H1 (cell line): ENCODE results near the gene RADX. TPM values are rescaled to one million over a fixed set of nuclear protein-coding genes. Genes with fewer than 3 reads are reported as not detected.

ENCODE experiments used
- CTCF ChIA-PET: fragments of 300-600 bp; sonication (Branson Sonifier 250); formaldehyde crosslinking; loops from one replicate; lab custom pipeline; 2021; ENCODE audit not compliant: partially characterized antibody; lab: Charles Lee
- POLR2A ChIA-PET: fragments of 300-600 bp; sonication (Branson Sonifier 250); formaldehyde crosslinking; loops from one replicate; lab custom pipeline; 2021; ENCODE audit warnings: inconsistent platforms; ENCODE audit not compliant: partially characterized antibody; lab: Charles Lee
- DNase-seq, 2 experiments: peaks; one replicate each; pipeline versions ENCODE4 v3.0.0 to v3.0.0-alpha.2; 2010 to 2022; ENCODE audit warnings: low spot score in 2 of 2, low read depth in 1 of 2, mixed read lengths in 1 of 2
- FAIRE-seq: peaks from 2 replicates; lab custom pipeline; 2011; peaks lifted over from hg19 to GRCh38; lab: Jason Lieb, UNC
- H2AFZ ChIP-seq: 2 replicates; pipeline ENCODE4 v1.8.1; 2012; ENCODE audit warnings: low read length, inconsistent platforms
- H2AK5ac ChIP-seq: 2 replicates; pipeline ENCODE4 v1.6.1; 2013; ENCODE audit warnings: low read depth, low read length
- H2BK120ac ChIP-seq: replicated peaks from 2 replicates; pipeline ENCODE3; 2013; ENCODE audit warnings: low read depth, low read length, inconsistent platforms
- H2BK12ac ChIP-seq: 2 replicates; pipeline ENCODE4 v1.6.1; 2013; ENCODE audit warnings: low read depth, low read length
- H2BK15ac ChIP-seq: 2 replicates; pipeline ENCODE4 v1.6.1; 2013; ENCODE audit warnings: low read length
- H2BK20ac ChIP-seq: 2 replicates; pipeline ENCODE4 v1.6.1; 2013; ENCODE audit warnings: low read length
- H2BK5ac ChIP-seq: 2 replicates; pipeline ENCODE4 v1.6.1; 2013; ENCODE audit warnings: low read depth, low read length
- H3K14ac ChIP-seq: 2 replicates; pipeline ENCODE4 v1.6.1; 2013; ENCODE audit warnings: inconsistent platforms; ENCODE audit not compliant: insufficient read length
- H3K18ac ChIP-seq: 2 replicates; pipeline ENCODE4 v1.6.1; 2013; ENCODE audit warnings: low read length; ENCODE audit errors: extremely low read depth
- H3K23ac ChIP-seq: 2 replicates; pipeline ENCODE4 v1.6.1; 2013; ENCODE audit warnings: inconsistent platforms; ENCODE audit not compliant: insufficient read length
- H3K23me2 ChIP-seq: 2 replicates; pipeline ENCODE4 v1.6.1; 2013; ENCODE audit warnings: low read depth, low read length
- H3K27ac ChIP-seq: 2 replicates; pipeline ENCODE4 v1.6.1; 2011; ENCODE audit warnings: low read depth, low read length, inconsistent platforms
- H3K27me3 ChIP-seq, 4 experiments: replicated peaks in 1 of 4; 1 replicate in 1 of 4; 2 replicates in 3 of 4; pipeline versions ENCODE4 v1.6.1 to v1.8.1; 2011 to 2013; ENCODE audit warnings: low read length in 3 of 4, mild to moderate bottlenecking in 3 of 4, inconsistent platforms in 2 of 4, mixed read lengths in 2 of 4, moderate library complexity in 1 of 4; ENCODE audit not compliant: control insufficient read depth in 3 of 4, insufficient read depth in 3 of 4; ENCODE audit errors: extremely low read depth in 1 of 4
- H3K36me3 ChIP-seq, 4 experiments: 2 replicates each; pipeline versions ENCODE4 v1.6.1 to v1.8.1; 2011 to 2013; ENCODE audit warnings: mild to moderate bottlenecking in 4 of 4, low read length in 3 of 4, moderate library complexity in 2 of 4, control low read depth in 1 of 4, inconsistent platforms in 1 of 4; ENCODE audit not compliant: insufficient read depth in 4 of 4, control insufficient read depth in 2 of 4
- H3K4ac ChIP-seq: replicated peaks from 2 replicates; pipeline ENCODE3; 2013; ENCODE audit warnings: low read length, low read depth, mixed read lengths, inconsistent platforms; ENCODE audit not compliant: insufficient read length
- H3K4me1 ChIP-seq, 4 experiments: replicated peaks in 1 of 4; 1 replicate in 1 of 4; 2 replicates in 3 of 4; pipeline versions ENCODE4 v1.6.1 to v1.8.1; 2011 to 2013; ENCODE audit warnings: low read length in 3 of 4, inconsistent platforms in 2 of 4, mixed read lengths in 1 of 4; ENCODE audit not compliant: insufficient read depth in 4 of 4, control insufficient read depth in 3 of 4
- H3K4me2 ChIP-seq, 2 experiments: 2 replicates each; pipeline versions ENCODE4 v1.6.1 to v1.8.1; 2011 to 2013; ENCODE audit warnings: low read depth in 2 of 2, low read length in 2 of 2, control low read depth in 1 of 2, inconsistent platforms in 1 of 2, mild to moderate bottlenecking in 1 of 2; ENCODE audit not compliant: insufficient read depth in 1 of 2
- H3K4me3 ChIP-seq, 4 experiments: fragments of 200-600, 300-600 bp in 1 of 4; sonication (generic), shearing (Covaris generic), sonication (Bioruptor Twin) in 1 of 4; 2 replicates each; pipeline versions ENCODE4 v1.5.1 to v1.8.1; 2011 to 2016; ENCODE audit warnings: low read length in 4 of 4, low read depth in 3 of 4, control low read depth in 2 of 4, inconsistent platforms in 2 of 4, mild to moderate bottlenecking in 2 of 4, mixed read lengths in 1 of 4, moderate library complexity in 1 of 4; ENCODE audit not compliant: insufficient read depth in 2 of 4; ENCODE audit errors: extremely low read depth in 1 of 4
- H3K56ac ChIP-seq: replicated peaks from 2 replicates; pipeline ENCODE3; 2013; ENCODE audit warnings: low read depth, mild to moderate bottlenecking, mixed read lengths, low read length, inconsistent platforms; ENCODE audit not compliant: insufficient read length
- H3K79me1 ChIP-seq: 2 replicates; pipeline ENCODE4 v1.6.1; 2013; ENCODE audit warnings: low read depth, low read length, control low read depth
- H3K79me2 ChIP-seq, 2 experiments: 2 replicates each; pipeline versions ENCODE4 v1.6.1 to v1.8.1; 2012 to 2013; ENCODE audit warnings: low read length in 2 of 2, mild to moderate bottlenecking in 2 of 2, inconsistent platforms in 1 of 2; ENCODE audit not compliant: insufficient read depth in 2 of 2, control insufficient read depth in 1 of 2
- H3K9ac ChIP-seq, 4 experiments: replicated peaks in 1 of 4; 1 replicate in 1 of 4; 2 replicates in 3 of 4; pipeline versions ENCODE4 v1.6.1 to v1.8.1; 2011 to 2013; ENCODE audit warnings: low read depth in 3 of 4, low read length in 3 of 4, control low read depth in 2 of 4, mild to moderate bottlenecking in 2 of 4, moderate library complexity in 2 of 4, inconsistent platforms in 1 of 4; ENCODE audit errors: extremely low read depth in 1 of 4
- H3K9me3 ChIP-seq, 2 experiments: 2 replicates each; pipeline versions ENCODE4 v1.6.1 to v1.8.1; 2012 to 2013; ENCODE audit warnings: mild to moderate bottlenecking in 2 of 2, moderate library complexity in 2 of 2, control low read depth in 1 of 2, inconsistent platforms in 1 of 2, low read depth in 1 of 2, low read length in 1 of 2, mixed read lengths in 1 of 2; ENCODE audit not compliant: insufficient read depth in 2 of 2
- H4K20me1 ChIP-seq, 2 experiments: replicated peaks in 1 of 2; 2 replicates each; pipeline versions ENCODE3 to v1.8.1; 2011 to 2013; ENCODE audit warnings: inconsistent platforms in 2 of 2, low read length in 2 of 2, mild to moderate bottlenecking in 1 of 2; ENCODE audit not compliant: insufficient read depth in 2 of 2, control insufficient read depth in 1 of 2
- H4K5ac ChIP-seq: 2 replicates; pipeline ENCODE4 v1.6.1; 2013; ENCODE audit warnings: low read length, low read depth, mixed read lengths, inconsistent platforms; ENCODE audit not compliant: insufficient read length
- H4K8ac ChIP-seq: 2 replicates; pipeline ENCODE4 v1.8.0; 2013; ENCODE audit warnings: mild to moderate bottlenecking, moderate library complexity, low read length, inconsistent platforms; ENCODE audit not compliant: insufficient read depth; ENCODE audit errors: extremely low read depth
- H4K91ac ChIP-seq: replicated peaks from 2 replicates; pipeline ENCODE3; 2013; ENCODE audit warnings: low read length, mixed read lengths, inconsistent platforms; ENCODE audit not compliant: insufficient read length
- EGR1 ChIP-seq: IDR thresholded peaks from 2 replicates; pipeline ENCODE4 v1.6.1; 2011; ENCODE audit warnings: low read depth, low read length, borderline replicate concordance
- SP1 ChIP-seq: IDR thresholded peaks from 2 replicates; pipeline ENCODE4 v1.6.1; 2011; ENCODE audit warnings: low read depth, low read length
- SRF ChIP-seq: IDR thresholded peaks from 2 replicates; pipeline ENCODE4 v1.6.1; 2011; ENCODE audit warnings: mild to moderate bottlenecking, low read depth, low read length, moderate library complexity
- TAF1 ChIP-seq: IDR thresholded peaks from 2 replicates; pipeline ENCODE4 v1.6.1; 2011; ENCODE audit warnings: mild to moderate bottlenecking, low read depth, low read length
- WGBS, 2 experiments: shearing (Covaris generic) in 1 of 2; methylation state at CpG; one replicate each; pipeline versions ENCODE4 v1.1.6 to v1.1.7; 2013 to 2015; ENCODE audit warnings: low lambda C conversion rate in 2 of 2, mixed read lengths in 2 of 2, inconsistent platforms in 1 of 2, low coverage in 1 of 2, missing lambda C conversion rate in 1 of 2; ENCODE audit not compliant: insufficient replicate concordance in 2 of 2, insufficient coverage in 1 of 2, insufficient read length in 1 of 2; ENCODE audit errors: extremely low coverage in 1 of 2, missing lambda C conversion rate in 1 of 2; 5-methylcytosine and 5-hydroxymethylcytosine counted together
- polyA plus RNA-seq, 7 experiments: library from polyadenylated mRNA; depleted of rRNA in 3 of 7; stranded (reverse) in 5 of 7; unstranded in 2 of 7; fragments of >200 nt in 5 of 7; fragments of 200-250 nt in 2 of 7; gene quantifications; 1 replicate in 5 of 7; 2 replicates in 1 of 7; 4 replicates in 1 of 7; pipeline versions ENCODE4 v1.2.1 to v1.2.3, GENCODE V29; 2011 to 2013; ENCODE audit warnings: missing spikeins in 2 of 7, mixed read lengths in 2 of 7
- total RNA-seq: library from RNA; stranded (reverse); fragmentation: NEBNext Ultra II Directional; extraction: Animal tissue kit (Norgen Biotek cat#: 25700); gene quantifications from 2 replicates; pipeline ENCODE4 v1.2.1, GENCODE V29; 2021
- TF ChIP-seq, protein P1 (sequence below): IDR thresholded peaks from 2 replicates; pipeline ENCODE4 v1.6.1; 2011; ENCODE audit warnings: low read length, improper control_type of control experiment

The RADX gene
- total and polyA plus RNA-seq, 2 of the 8 experiments (the other 6 are each of a cell fraction or from before 2014, with no cell fraction given), result 1.7 to 4.5 TPM

DNA sequence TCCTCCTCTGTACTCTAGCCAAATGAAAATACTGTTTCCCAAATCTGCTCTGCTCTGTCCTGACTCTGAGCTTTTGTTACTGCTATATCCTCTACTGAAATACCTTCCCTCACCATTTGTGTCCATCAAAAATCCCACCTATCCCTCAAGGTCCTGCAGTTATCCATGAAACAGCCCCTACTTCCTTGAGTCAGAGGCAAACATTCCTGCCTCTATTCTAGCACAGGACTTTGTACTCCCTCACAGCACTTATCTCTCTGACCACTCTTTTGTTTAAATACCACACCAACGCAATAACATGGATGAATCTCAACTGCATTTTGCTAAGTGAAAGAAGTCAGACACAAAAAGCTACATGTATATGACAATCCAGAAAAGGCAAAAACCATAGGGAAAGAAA, 104.2 kb downstream of the RADX start:
- DNase-seq, result no peak
- no peaks in the 10 kb centered on the region for H3K23me2 ChIP-seq
- H3K27ac ChIP-seq, result no peak overlapping the region
- H3K56ac ChIP-seq, result no peak overlapping the region
- no peak overlapping the region for H3K4ac ChIP-seq
- H3K9ac ChIP-seq, result no peak overlapping the region
- no peaks in the 10 kb centered on the region for H3K9me3 ChIP-seq
- H4K20me1 ChIP-seq, result no peaks in the 10 kb centered on the region
- no peak overlapping the region for H4K91ac ChIP-seq
- no peak overlapping the region for H3K23ac ChIP-seq
- H2BK15ac ChIP-seq, result no peak overlapping the region
- no peaks in the 10 kb centered on the region for H3K36me3 ChIP-seq
- H3K4me3 ChIP-seq, result no peak overlapping the region
- H3K79me2 ChIP-seq, result no peaks in the 10 kb centered on the region
- H3K27me3 ChIP-seq, result no peaks in the 10 kb centered on the region
- no peak overlapping the region for H3K14ac ChIP-seq
- no peak overlapping the region for H2BK20ac ChIP-seq
- no peak overlapping the region for H4K5ac ChIP-seq
- H3K4me2 ChIP-seq, result no peak overlapping the region
- no peak for FAIRE-seq
- H2BK5ac ChIP-seq, result no peak overlapping the region
- WGBS, 2 experiments, result 78% methylated on average over 1 of the region's 1 CpG; no CpG with 5 or more reads in 1 of the 2 experiments
- no peak overlapping the region for H2BK120ac ChIP-seq
- ChIA-PET CTCF (no interaction called here), POLR2A (no interaction called here)
- no peaks in the 10 kb centered on the region for H3K4me1 ChIP-seq
- no peak overlapping the region for H4K8ac ChIP-seq
- H2AFZ ChIP-seq, result no peak overlapping the region
- no peak overlapping the region for H2BK12ac ChIP-seq
- H2AK5ac ChIP-seq, result no peak overlapping the region
- H3K18ac ChIP-seq, result no peak overlapping the region
- no peaks in the 10 kb centered on the region for H3K79me1 ChIP-seq
- TF ChIP-seq TAF1 (no peak), SRF (no peak), EGR1 (no peak), SP1 (no peak)
- TF ChIP-seq, protein P1, sequence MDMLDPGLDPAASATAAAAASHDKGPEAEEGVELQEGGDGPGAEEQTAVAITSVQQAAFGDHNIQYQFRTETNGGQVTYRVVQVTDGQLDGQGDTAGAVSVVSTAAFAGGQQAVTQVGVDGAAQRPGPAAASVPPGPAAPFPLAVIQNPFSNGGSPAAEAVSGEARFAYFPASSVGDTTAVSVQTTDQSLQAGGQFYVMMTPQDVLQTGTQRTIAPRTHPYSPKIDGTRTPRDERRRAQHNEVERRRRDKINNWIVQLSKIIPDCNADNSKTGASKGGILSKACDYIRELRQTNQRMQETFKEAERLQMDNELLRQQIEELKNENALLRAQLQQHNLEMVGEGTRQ, result no peak
- TF ChIP-seq, all 59 proteins: peak for 0
